Measurements from ENCODE around the gene ADD1. TPM values are rescaled to one million over a fixed set of nuclear protein-coding genes. Genes with fewer than 3 reads are reported as not detected.

The ADD1 gene
- total RNA-seq, 6 experiments from 2014 or later = 276 to 332 (median 321) TPM

- Mint-ChIP-seq H3K27me3 (ENCODE audit: insufficient read depth) (peaks cover 3% of the 10 kb centered on the region), H3K27ac (no peak overlapping the region; the same call in 1 of the 2 replicates)
- TF ChIP-seq CTCF (IDR thresholded peaks at IDR 0.05) = no peak
Measured at GRCh38 chr4:2818351-2818939, 25.2 kb upstream of the ADD1 start.

GRCh38 chr4:2819244-2820215 lies 24.1 kb upstream of the ADD1 start:
- Mint-ChIP-seq H3K4me3 (peak overlapping the region; percentile 51), H3K4me1 (ENCODE audit: low read depth) (peaks cover 10% of the 10 kb centered on the region), H3K27me3 (ENCODE audit: insufficient read depth) (peaks cover 5% of the 10 kb centered on the region), H3K36me3 (ENCODE audit: low read depth) (peaks cover 25% of the 10 kb centered on the region), H3K27ac (no peak overlapping the region), H3K9me3 (peaks cover 14% of the 10 kb centered on the region; the same call in 1 of the 2 replicates)
- TF ChIP-seq CTCF (IDR thresholded peaks at IDR 0.05) = no peak
- no peak for DNase-seq

More at GRCh38 chr4:2818351-2818939, 25.2 kb upstream of the ADD1 start:
- peaks cover 30% of the 10 kb centered on the region for H3K36me3 Mint-ChIP-seq (ENCODE audit: low read depth)
- peaks cover 14% of the 10 kb centered on the region; the same call in 1 of the 2 replicates for H3K9me3 Mint-ChIP-seq
- peak overlapping the region; percentile 51 for H3K4me3 Mint-ChIP-seq
- H3K4me1 Mint-ChIP-seq (ENCODE audit: low read depth) = peaks cover 12% of the 10 kb centered on the region
- DNase-seq = no peak

GRCh38 chr4:2820216-2820982 lies 23.2 kb upstream of the ADD1 start:
- no peak overlapping the region for H3K4me3 Mint-ChIP-seq
- no peak for DNase-seq
- no peak overlapping the region for H3K27ac Mint-ChIP-seq
- H3K4me1 Mint-ChIP-seq (ENCODE audit: low read depth) = peaks cover 10% of the 10 kb centered on the region
- peaks cover 28% of the 10 kb centered on the region for H3K36me3 Mint-ChIP-seq (ENCODE audit: low read depth)
- TF ChIP-seq CTCF (IDR thresholded peaks at IDR 0.05) = no peak
- peaks cover 14% of the 10 kb centered on the region; the same call in 1 of the 2 replicates for H3K9me3 Mint-ChIP-seq
- peaks cover 5% of the 10 kb centered on the region for H3K27me3 Mint-ChIP-seq (ENCODE audit: insufficient read depth)

GRCh38 chr4:2822461-2823300 lies 21.0 kb upstream of the ADD1 start:
- H3K9me3 Mint-ChIP-seq = no peaks in the 10 kb centered on the region; the same call in 1 of the 2 replicates
- H3K36me3 Mint-ChIP-seq (ENCODE audit: low read depth) = peaks cover 24% of the 10 kb centered on the region
- no peak for TF ChIP-seq CTCF (IDR thresholded peaks at IDR 0.05)
- peaks cover 2% of the 10 kb centered on the region; the same call in 1 of the 2 replicates for H3K27me3 Mint-ChIP-seq (ENCODE audit: insufficient read depth)
- no peak overlapping the region for H3K27ac Mint-ChIP-seq
- H3K4me3 Mint-ChIP-seq = no peak overlapping the region
- no peak for DNase-seq
- H3K4me1 Mint-ChIP-seq (ENCODE audit: low read depth) = no peaks in the 10 kb centered on the region

All from HFFc6 (cell line).